ENCODE results near the gene ZNF425. TPM values are rescaled to one million over a fixed set of nuclear protein-coding genes. Genes with fewer than 3 reads are reported as not detected.

Gene ZNF425, protein sequence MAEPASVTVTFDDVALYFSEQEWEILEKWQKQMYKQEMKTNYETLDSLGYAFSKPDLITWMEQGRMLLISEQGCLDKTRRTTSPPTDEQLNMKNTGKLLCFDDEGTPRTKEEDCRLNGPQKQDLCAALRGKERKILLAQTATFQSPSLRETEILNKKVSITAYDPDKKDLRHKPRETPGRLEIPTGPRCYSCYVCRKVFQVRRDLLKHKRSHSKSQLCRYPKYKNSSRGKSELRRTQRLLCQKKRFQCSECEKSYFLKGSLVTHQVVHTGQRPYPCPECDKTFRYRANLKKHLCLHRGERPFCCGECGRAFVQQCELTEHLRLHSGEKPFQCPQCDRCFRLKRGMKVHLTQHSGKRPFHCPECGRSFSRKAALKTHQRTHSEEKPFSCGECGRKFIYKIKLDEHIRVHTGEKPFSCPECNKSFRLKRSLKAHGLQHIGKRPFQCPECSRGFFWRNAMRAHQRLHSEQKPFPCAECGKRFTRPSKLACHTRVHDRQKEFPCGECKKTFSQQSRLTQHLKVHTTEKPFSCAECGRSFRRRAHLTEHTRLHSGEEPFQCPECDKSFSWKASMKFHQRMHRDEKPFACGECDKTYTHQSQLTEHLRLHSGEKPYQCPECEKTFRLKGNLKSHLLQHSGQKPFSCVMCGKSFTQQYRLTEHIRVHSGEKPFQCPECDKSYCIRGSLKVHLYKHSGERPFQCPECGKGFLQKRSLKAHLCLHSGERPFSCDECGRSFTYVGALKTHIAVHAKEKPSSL
- 2.6 and 3.3 TPM in 2 replicates for total RNA-seq (2022)
- percentile 45 among the genes with signal in this experiment for Bru-seq, nascent RNA
- percentile 46 among the genes with signal in this experiment for BruChase-seq, experiment 1, labeled RNA remaining after a 6-hour chase
- BruChase-seq, experiment 2, labeled RNA remaining after a 2-hour chase, result percentile 48 among the genes with signal in this experiment
- long read RNA-seq, transcript ZNF425-201 (4 exons, 3,220 nt), result major isoform, 7 of 9 reads
- long read RNA-seq, partial matches to known transcripts, result 0 of 9 reads
- long read RNA-seq, other reads (novel, unspliced or antisense), result 2 of 9 reads

DNA sequence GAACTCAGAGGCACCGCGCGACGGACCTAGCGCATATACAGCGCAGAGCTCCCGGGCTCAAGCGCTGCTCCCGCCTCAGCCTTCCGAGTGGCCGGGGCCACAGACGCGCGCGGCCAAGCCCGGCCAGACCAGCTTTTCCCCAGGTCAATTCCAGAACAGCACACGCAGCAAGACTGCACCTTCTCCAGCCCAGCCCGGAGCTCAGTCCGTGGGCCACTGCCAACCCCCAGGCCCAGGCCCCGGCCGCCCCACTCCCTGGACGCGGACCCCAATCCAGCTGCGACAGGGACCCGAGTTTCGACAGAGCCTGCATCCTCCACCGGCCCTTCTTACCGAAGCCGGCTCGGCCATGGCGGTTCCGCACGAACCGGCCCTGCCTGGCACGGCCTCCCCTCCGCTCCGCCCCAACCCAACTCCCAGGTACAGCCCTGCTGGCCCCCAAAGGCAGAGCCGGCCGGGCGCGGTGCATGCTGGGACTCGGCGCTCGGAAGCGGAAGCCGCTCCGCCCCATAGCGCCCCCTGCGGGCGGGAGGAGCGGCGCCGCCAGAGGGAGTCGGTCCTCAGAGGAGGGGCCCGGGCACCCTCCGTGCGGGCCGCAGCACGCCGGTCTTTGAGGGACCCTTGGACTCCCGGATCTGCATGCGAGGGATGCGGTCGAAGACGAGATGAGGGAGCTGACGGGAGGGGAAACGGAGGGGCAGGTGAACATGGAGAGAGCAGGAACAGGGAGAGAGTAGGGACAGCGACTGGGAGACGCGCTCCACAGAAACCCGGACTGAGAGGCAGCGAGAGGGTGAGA, at the start of gene ZNF425:
TSS of gene ZNF425 (minus strand) at position 462 of the 799 bp plus-strand sequence. CDS start at position 351, 111 bp downstream.
- Mint-ChIP-seq H3K36me3 (ENCODE audit: insufficient read depth, unreplicated experiment) (peaks cover 28% of the 10 kb centered on the region), H3K27me3 (ENCODE audit: insufficient read depth, unreplicated experiment) (no peaks in the 10 kb centered on the region), H3K4me1 (ENCODE audit: insufficient read depth, unreplicated experiment) (peaks cover 18% of the 10 kb centered on the region), H3K9me3 (ENCODE audit: unreplicated experiment) (peaks cover 7% of the 10 kb centered on the region), H3K4me3 (ENCODE audit: unreplicated experiment) (peak within 1 kb of the TSS; percentile 97), H3K27ac (ENCODE audit: low read depth, unreplicated experiment) (peak within 1 kb of the TSS; percentile 99)
- peak; percentile 93 for DNase-seq (ENCODE audit: unreplicated experiment)
- ChIA-PET CTCF (interaction anchor here (0.5 to 3.7 kb wide), 38 partner anchors 8 to 1078 kb away, joined by 3 to 17 read pairs (median 4); partner anchors contain the start of genes ZNF282 and ZNF398), POLR2A (interaction anchor here (0.7 to 4.7 kb wide), 23 partner anchors 10 to 1960 kb away, joined by 3 to 61 read pairs (median 4); partner anchors contain the start of genes PDIA4, ZNF282 and ZNF398)
- no TSS peak for BruUV-seq (replicated peaks)
- intact Hi-C loops (cut with micrococcal nuclease), result loop anchor here (1.0 to 2.0 kb wide), 4 partner anchors 21 to 371 kb away; partner anchors contain the start of genes ZNF282, ZNF398, ZNF746 and ZNF786
- TF ChIP-seq, protein P1, sequence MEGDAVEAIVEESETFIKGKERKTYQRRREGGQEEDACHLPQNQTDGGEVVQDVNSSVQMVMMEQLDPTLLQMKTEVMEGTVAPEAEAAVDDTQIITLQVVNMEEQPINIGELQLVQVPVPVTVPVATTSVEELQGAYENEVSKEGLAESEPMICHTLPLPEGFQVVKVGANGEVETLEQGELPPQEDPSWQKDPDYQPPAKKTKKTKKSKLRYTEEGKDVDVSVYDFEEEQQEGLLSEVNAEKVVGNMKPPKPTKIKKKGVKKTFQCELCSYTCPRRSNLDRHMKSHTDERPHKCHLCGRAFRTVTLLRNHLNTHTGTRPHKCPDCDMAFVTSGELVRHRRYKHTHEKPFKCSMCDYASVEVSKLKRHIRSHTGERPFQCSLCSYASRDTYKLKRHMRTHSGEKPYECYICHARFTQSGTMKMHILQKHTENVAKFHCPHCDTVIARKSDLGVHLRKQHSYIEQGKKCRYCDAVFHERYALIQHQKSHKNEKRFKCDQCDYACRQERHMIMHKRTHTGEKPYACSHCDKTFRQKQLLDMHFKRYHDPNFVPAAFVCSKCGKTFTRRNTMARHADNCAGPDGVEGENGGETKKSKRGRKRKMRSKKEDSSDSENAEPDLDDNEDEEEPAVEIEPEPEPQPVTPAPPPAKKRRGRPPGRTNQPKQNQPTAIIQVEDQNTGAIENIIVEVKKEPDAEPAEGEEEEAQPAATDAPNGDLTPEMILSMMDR (IDR thresholded peaks at IDR 0.05; ENCODE audit: unreplicated experiment), result peak; percentile 89

DNA sequence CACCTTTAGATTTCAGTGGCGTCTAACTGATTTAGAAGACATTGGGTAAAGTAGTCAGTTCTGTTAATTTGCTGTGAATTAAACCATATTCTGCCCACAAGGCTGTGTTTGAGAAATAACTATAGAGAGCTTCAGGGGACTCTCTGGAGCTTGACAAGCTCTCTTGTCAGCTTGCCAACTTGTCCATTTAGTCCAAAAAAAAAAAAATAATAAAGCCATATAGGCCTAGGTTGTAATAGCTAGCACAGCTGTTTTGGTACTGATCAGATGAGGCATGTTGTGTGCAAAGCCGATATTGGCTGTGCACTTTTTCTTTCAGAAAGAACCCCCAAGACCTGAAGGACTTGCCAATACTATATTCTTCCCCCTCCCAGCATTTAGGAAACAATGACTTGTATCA, 49.0 kb upstream of the ZNF425 start:
- TF ChIP-seq, protein P1 (IDR thresholded peaks at IDR 0.05; ENCODE audit: unreplicated experiment), result no peak
- Mint-ChIP-seq H3K36me3 (ENCODE audit: insufficient read depth, unreplicated experiment) (peaks cover 44% of the 10 kb centered on the region), H3K4me3 (ENCODE audit: unreplicated experiment) (no peak overlapping the region), H3K4me1 (ENCODE audit: insufficient read depth, unreplicated experiment) (peaks cover 11% of the 10 kb centered on the region), H3K27me3 (ENCODE audit: insufficient read depth, unreplicated experiment) (no peaks in the 10 kb centered on the region), H3K27ac (ENCODE audit: low read depth, unreplicated experiment) (no peak overlapping the region), H3K9me3 (ENCODE audit: unreplicated experiment) (no peaks in the 10 kb centered on the region)
- no TSS peak for BruUV-seq (replicated peaks)
- intact Hi-C loops (cut with micrococcal nuclease), result no loop called here
- DNase-seq (ENCODE audit: unreplicated experiment), result no peak
- ChIA-PET POLR2A (interaction anchor here (1.1 to 1.2 kb wide), 2 partner anchors 20 to 28 kb away, joined by 3 to 5 read pairs; partner anchors contain the start of genes ZNF282 and ZNF398), CTCF (interaction anchor here (0.6 to 1.0 kb wide), 3 partner anchors 20 to 49 kb away, joined by 3 to 4 read pairs (median 3); partner anchors contain the start of gene ZNF398)

DNA sequence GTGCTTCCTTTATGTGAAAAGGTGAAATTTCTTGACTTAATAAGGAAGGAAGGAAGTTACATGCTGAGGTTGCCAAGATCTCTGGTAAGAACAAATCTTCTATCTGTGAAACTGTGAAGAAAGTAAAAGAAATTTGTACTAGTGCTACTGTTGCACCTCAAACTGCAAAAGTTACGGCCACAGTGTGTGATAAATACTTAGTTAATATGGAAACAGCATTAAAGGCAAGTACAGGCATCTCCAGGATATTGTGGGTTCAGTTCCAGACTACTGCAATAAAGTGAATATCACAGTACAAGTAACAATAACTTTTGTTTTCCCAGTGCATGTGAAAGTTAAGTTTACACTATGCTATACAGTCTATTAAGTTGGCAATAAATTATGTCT, 46.4 kb upstream of the ZNF425 start:
- peak overlapping the region; percentile 86 for H3K27ac Mint-ChIP-seq (ENCODE audit: low read depth, unreplicated experiment)
- no peak for DNase-seq (ENCODE audit: unreplicated experiment)
- peaks cover 53% of the 10 kb centered on the region for H3K36me3 Mint-ChIP-seq (ENCODE audit: insufficient read depth, unreplicated experiment)
- BruUV-seq (replicated peaks), result TSS peak; percentile 47
- H3K4me1 Mint-ChIP-seq (ENCODE audit: insufficient read depth, unreplicated experiment), result peaks cover 7% of the 10 kb centered on the region
- H3K9me3 Mint-ChIP-seq (ENCODE audit: unreplicated experiment), result no peaks in the 10 kb centered on the region
- POLR2A ChIA-PET, result interaction anchor here (0.5 to 1.0 kb wide), 3 partner anchors 9 to 25 kb away, joined by 3 to 5 read pairs (median 3); partner anchors contain the start of gene ZNF282
- H3K4me3 Mint-ChIP-seq (ENCODE audit: unreplicated experiment), result no peak overlapping the region
- no peaks in the 10 kb centered on the region for H3K27me3 Mint-ChIP-seq (ENCODE audit: insufficient read depth, unreplicated experiment)
- CTCF ChIA-PET, result no interaction called here
- TF ChIP-seq, protein P1 (IDR thresholded peaks at IDR 0.05; ENCODE audit: unreplicated experiment), result no peak
- intact Hi-C loops (cut with micrococcal nuclease), result no loop called here
